GM13976 (cell line): Measurements from ENCODE around the gene LTBP2.

ENCODE experiments used
- DNase-seq: peaks from one replicate; pipeline ENCODE4 v3.0.0; 2012; ENCODE audit warnings: low spot score
- in situ Hi-C: fragments of 300-500 bp; cut with MboI; formaldehyde crosslinking; loops from one replicate; pipeline ENCODE4 v1.12.0; 2022; ENCODE audit warnings: low sequenced_read_pairs, mixed read lengths, inconsistent platforms; ENCODE audit not compliant: unreplicated experiment
- TF ChIP-seq, protein P1 (sequence below): IDR thresholded peaks from 2 replicates; pipeline ENCODE4 v1.5.1; 2012; ENCODE audit warnings: borderline replicate concordance, mild to moderate bottlenecking; ENCODE audit not compliant: insufficient read depth; ENCODE audit errors: extremely low read depth, missing control alignments, control extremely low read depth

The LTBP2 gene

DNA sequence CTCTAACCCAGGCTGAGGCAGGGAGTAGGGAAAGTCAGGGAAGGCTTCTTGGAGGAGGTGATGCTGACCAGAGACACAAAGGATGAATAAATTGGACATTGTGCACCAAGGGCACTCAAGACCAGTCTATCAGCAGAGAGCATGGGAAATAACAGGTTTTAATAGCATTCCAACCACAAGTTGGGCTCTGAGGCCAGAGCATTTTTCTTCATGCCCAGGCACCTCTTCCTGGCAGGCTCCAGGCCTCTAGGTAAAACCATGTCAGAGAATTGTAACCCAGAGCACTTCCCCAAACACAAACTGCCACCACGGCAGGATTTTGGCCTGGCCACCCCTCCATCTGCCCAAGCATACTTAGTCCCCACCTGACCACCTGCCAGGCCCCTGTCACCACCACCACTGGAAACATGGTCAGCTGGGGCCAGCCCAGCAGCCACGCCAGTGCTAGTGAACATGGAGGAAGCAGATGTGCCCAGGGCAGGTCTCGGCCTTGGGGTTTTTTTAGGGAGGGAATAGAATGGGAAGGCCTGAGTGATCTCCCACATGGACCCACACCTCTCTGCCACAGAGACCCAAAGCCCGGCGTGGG lies 22.7 kb downstream of the LTBP2 start:
- TF ChIP-seq, protein P1, sequence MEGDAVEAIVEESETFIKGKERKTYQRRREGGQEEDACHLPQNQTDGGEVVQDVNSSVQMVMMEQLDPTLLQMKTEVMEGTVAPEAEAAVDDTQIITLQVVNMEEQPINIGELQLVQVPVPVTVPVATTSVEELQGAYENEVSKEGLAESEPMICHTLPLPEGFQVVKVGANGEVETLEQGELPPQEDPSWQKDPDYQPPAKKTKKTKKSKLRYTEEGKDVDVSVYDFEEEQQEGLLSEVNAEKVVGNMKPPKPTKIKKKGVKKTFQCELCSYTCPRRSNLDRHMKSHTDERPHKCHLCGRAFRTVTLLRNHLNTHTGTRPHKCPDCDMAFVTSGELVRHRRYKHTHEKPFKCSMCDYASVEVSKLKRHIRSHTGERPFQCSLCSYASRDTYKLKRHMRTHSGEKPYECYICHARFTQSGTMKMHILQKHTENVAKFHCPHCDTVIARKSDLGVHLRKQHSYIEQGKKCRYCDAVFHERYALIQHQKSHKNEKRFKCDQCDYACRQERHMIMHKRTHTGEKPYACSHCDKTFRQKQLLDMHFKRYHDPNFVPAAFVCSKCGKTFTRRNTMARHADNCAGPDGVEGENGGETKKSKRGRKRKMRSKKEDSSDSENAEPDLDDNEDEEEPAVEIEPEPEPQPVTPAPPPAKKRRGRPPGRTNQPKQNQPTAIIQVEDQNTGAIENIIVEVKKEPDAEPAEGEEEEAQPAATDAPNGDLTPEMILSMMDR = no peak
- in situ Hi-C loops = no loop called here
- no peak for DNase-seq

- TF ChIP-seq, protein P1 = no peak
- DNase-seq = no peak
- in situ Hi-C loops = no loop called here
Measured at GRCh38 chr14:74587363-74587707, 24.7 kb downstream of the LTBP2 start.

- in situ Hi-C loops = no loop called here
- TF ChIP-seq, protein P1 = no peak
- no peak for DNase-seq
Measured at GRCh38 chr14:74586681-74587362, 25.2 kb downstream of the LTBP2 start.

- in situ Hi-C loops = no loop called here
- no peak for DNase-seq
- TF ChIP-seq, protein P1 = no peak
Measured at GRCh38 chr14:74585406-74586335, 26.4 kb downstream of the LTBP2 start.

- TF ChIP-seq, protein P1 = no peak
- in situ Hi-C loops = no loop called here
- DNase-seq = no peak
Measured at GRCh38 chr14:74584951-74585350, 27.1 kb downstream of the LTBP2 start.

- in situ Hi-C loops = no loop called here
- no peak for DNase-seq
- TF ChIP-seq, protein P1 = no peak
Measured at GRCh38 chr14:74583689-74584434, 28.2 kb downstream of the LTBP2 start.
